Measurements from ENCODE around the gene PLCXD3.

DNA sequence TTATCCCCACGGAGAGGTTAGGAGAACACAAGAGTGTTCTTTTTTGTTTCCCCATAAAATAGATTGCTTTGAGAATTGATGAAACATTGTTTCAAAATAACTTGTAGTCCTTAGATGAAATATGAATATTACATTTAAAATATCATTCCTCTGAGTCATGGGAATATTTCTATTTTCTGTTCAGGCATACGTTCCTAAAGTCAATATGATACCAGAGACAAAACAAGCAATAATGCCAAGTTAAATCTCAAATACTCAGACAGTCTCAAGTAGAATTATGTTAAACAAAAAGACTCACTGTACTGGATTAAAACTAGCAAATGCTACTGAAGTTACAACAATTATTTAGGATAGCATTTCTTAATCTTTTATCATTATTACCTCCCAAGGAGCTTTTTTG, 185.3 kb downstream of the PLCXD3 start:
- TF ChIP-seq, protein P1, sequence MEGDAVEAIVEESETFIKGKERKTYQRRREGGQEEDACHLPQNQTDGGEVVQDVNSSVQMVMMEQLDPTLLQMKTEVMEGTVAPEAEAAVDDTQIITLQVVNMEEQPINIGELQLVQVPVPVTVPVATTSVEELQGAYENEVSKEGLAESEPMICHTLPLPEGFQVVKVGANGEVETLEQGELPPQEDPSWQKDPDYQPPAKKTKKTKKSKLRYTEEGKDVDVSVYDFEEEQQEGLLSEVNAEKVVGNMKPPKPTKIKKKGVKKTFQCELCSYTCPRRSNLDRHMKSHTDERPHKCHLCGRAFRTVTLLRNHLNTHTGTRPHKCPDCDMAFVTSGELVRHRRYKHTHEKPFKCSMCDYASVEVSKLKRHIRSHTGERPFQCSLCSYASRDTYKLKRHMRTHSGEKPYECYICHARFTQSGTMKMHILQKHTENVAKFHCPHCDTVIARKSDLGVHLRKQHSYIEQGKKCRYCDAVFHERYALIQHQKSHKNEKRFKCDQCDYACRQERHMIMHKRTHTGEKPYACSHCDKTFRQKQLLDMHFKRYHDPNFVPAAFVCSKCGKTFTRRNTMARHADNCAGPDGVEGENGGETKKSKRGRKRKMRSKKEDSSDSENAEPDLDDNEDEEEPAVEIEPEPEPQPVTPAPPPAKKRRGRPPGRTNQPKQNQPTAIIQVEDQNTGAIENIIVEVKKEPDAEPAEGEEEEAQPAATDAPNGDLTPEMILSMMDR (IDR thresholded peaks at IDR 0.05): no peak
- TF ChIP-seq TCF12 (IDR thresholded peaks at IDR 0.05): no peak
- TF ChIP-seq, protein P2, sequence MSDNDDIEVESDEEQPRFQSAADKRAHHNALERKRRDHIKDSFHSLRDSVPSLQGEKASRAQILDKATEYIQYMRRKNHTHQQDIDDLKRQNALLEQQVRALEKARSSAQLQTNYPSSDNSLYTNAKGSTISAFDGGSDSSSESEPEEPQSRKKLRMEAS (IDR thresholded peaks at IDR 0.05; ENCODE audit: low read depth): no peak

Data from SK-N-SH (cell line).